H1 (cell line): ENCODE results near the gene RPS6KA4. TPM values are rescaled to one million over a fixed set of nuclear protein-coding genes. Genes with fewer than 3 reads are reported as not detected.

ENCODE experiments used
- CTCF ChIA-PET: fragments of 300-600 bp; sonication (Branson Sonifier 250); formaldehyde crosslinking; loops from one replicate; lab custom pipeline; 2021; ENCODE audit not compliant: partially characterized antibody; lab: Charles Lee
- POLR2A ChIA-PET: fragments of 300-600 bp; sonication (Branson Sonifier 250); formaldehyde crosslinking; loops from one replicate; lab custom pipeline; 2021; ENCODE audit warnings: inconsistent platforms; ENCODE audit not compliant: partially characterized antibody; lab: Charles Lee
- DNase-seq, 2 experiments: peaks; one replicate each; pipeline versions ENCODE4 v3.0.0 to v3.0.0-alpha.2; 2010 to 2022; ENCODE audit warnings: low spot score in 2 of 2, low read depth in 1 of 2, mixed read lengths in 1 of 2
- FAIRE-seq: peaks from 2 replicates; lab custom pipeline; 2011; peaks lifted over from hg19 to GRCh38; lab: Jason Lieb, UNC
- H2AFZ ChIP-seq: 2 replicates; pipeline ENCODE4 v1.8.1; 2012; ENCODE audit warnings: low read length, inconsistent platforms
- H2AK5ac ChIP-seq: 2 replicates; pipeline ENCODE4 v1.6.1; 2013; ENCODE audit warnings: low read depth, low read length
- H2BK120ac ChIP-seq: replicated peaks from 2 replicates; pipeline ENCODE3; 2013; ENCODE audit warnings: low read depth, low read length, inconsistent platforms
- H2BK12ac ChIP-seq: 2 replicates; pipeline ENCODE4 v1.6.1; 2013; ENCODE audit warnings: low read depth, low read length
- H2BK15ac ChIP-seq: 2 replicates; pipeline ENCODE4 v1.6.1; 2013; ENCODE audit warnings: low read length
- H2BK20ac ChIP-seq: 2 replicates; pipeline ENCODE4 v1.6.1; 2013; ENCODE audit warnings: low read length
- H2BK5ac ChIP-seq: 2 replicates; pipeline ENCODE4 v1.6.1; 2013; ENCODE audit warnings: low read depth, low read length
- H3K14ac ChIP-seq: 2 replicates; pipeline ENCODE4 v1.6.1; 2013; ENCODE audit warnings: inconsistent platforms; ENCODE audit not compliant: insufficient read length
- H3K18ac ChIP-seq: 2 replicates; pipeline ENCODE4 v1.6.1; 2013; ENCODE audit warnings: low read length; ENCODE audit errors: extremely low read depth
- H3K23ac ChIP-seq: 2 replicates; pipeline ENCODE4 v1.6.1; 2013; ENCODE audit warnings: inconsistent platforms; ENCODE audit not compliant: insufficient read length
- H3K23me2 ChIP-seq: 2 replicates; pipeline ENCODE4 v1.6.1; 2013; ENCODE audit warnings: low read depth, low read length
- H3K27ac ChIP-seq: 2 replicates; pipeline ENCODE4 v1.6.1; 2011; ENCODE audit warnings: low read depth, low read length, inconsistent platforms
- H3K27me3 ChIP-seq, 4 experiments: replicated peaks in 1 of 4; 1 replicate in 1 of 4; 2 replicates in 3 of 4; pipeline versions ENCODE4 v1.6.1 to v1.8.1; 2011 to 2013; ENCODE audit warnings: low read length in 3 of 4, mild to moderate bottlenecking in 3 of 4, inconsistent platforms in 2 of 4, mixed read lengths in 2 of 4, moderate library complexity in 1 of 4; ENCODE audit not compliant: control insufficient read depth in 3 of 4, insufficient read depth in 3 of 4; ENCODE audit errors: extremely low read depth in 1 of 4
- H3K36me3 ChIP-seq, 4 experiments: 2 replicates each; pipeline versions ENCODE4 v1.6.1 to v1.8.1; 2011 to 2013; ENCODE audit warnings: mild to moderate bottlenecking in 4 of 4, low read length in 3 of 4, moderate library complexity in 2 of 4, control low read depth in 1 of 4, inconsistent platforms in 1 of 4; ENCODE audit not compliant: insufficient read depth in 4 of 4, control insufficient read depth in 2 of 4
- H3K4ac ChIP-seq: replicated peaks from 2 replicates; pipeline ENCODE3; 2013; ENCODE audit warnings: low read length, low read depth, mixed read lengths, inconsistent platforms; ENCODE audit not compliant: insufficient read length
- H3K4me1 ChIP-seq, 4 experiments: replicated peaks in 1 of 4; 1 replicate in 1 of 4; 2 replicates in 3 of 4; pipeline versions ENCODE4 v1.6.1 to v1.8.1; 2011 to 2013; ENCODE audit warnings: low read length in 3 of 4, inconsistent platforms in 2 of 4, mixed read lengths in 1 of 4; ENCODE audit not compliant: insufficient read depth in 4 of 4, control insufficient read depth in 3 of 4
- H3K4me2 ChIP-seq, 2 experiments: 2 replicates each; pipeline versions ENCODE4 v1.6.1 to v1.8.1; 2011 to 2013; ENCODE audit warnings: low read depth in 2 of 2, low read length in 2 of 2, control low read depth in 1 of 2, inconsistent platforms in 1 of 2, mild to moderate bottlenecking in 1 of 2; ENCODE audit not compliant: insufficient read depth in 1 of 2
- H3K4me3 ChIP-seq, 4 experiments: fragments of 200-600, 300-600 bp in 1 of 4; sonication (generic), shearing (Covaris generic), sonication (Bioruptor Twin) in 1 of 4; 2 replicates each; pipeline versions ENCODE4 v1.5.1 to v1.8.1; 2011 to 2016; ENCODE audit warnings: low read length in 4 of 4, low read depth in 3 of 4, control low read depth in 2 of 4, inconsistent platforms in 2 of 4, mild to moderate bottlenecking in 2 of 4, mixed read lengths in 1 of 4, moderate library complexity in 1 of 4; ENCODE audit not compliant: insufficient read depth in 2 of 4; ENCODE audit errors: extremely low read depth in 1 of 4
- H3K56ac ChIP-seq: replicated peaks from 2 replicates; pipeline ENCODE3; 2013; ENCODE audit warnings: low read depth, mild to moderate bottlenecking, mixed read lengths, low read length, inconsistent platforms; ENCODE audit not compliant: insufficient read length
- H3K79me1 ChIP-seq: 2 replicates; pipeline ENCODE4 v1.6.1; 2013; ENCODE audit warnings: low read depth, low read length, control low read depth
- H3K79me2 ChIP-seq, 2 experiments: 2 replicates each; pipeline versions ENCODE4 v1.6.1 to v1.8.1; 2012 to 2013; ENCODE audit warnings: low read length in 2 of 2, mild to moderate bottlenecking in 2 of 2, inconsistent platforms in 1 of 2; ENCODE audit not compliant: insufficient read depth in 2 of 2, control insufficient read depth in 1 of 2
- H3K9ac ChIP-seq, 4 experiments: replicated peaks in 1 of 4; 1 replicate in 1 of 4; 2 replicates in 3 of 4; pipeline versions ENCODE4 v1.6.1 to v1.8.1; 2011 to 2013; ENCODE audit warnings: low read depth in 3 of 4, low read length in 3 of 4, control low read depth in 2 of 4, mild to moderate bottlenecking in 2 of 4, moderate library complexity in 2 of 4, inconsistent platforms in 1 of 4; ENCODE audit errors: extremely low read depth in 1 of 4
- H3K9me3 ChIP-seq, 2 experiments: 2 replicates each; pipeline versions ENCODE4 v1.6.1 to v1.8.1; 2012 to 2013; ENCODE audit warnings: mild to moderate bottlenecking in 2 of 2, moderate library complexity in 2 of 2, control low read depth in 1 of 2, inconsistent platforms in 1 of 2, low read depth in 1 of 2, low read length in 1 of 2, mixed read lengths in 1 of 2; ENCODE audit not compliant: insufficient read depth in 2 of 2
- H4K20me1 ChIP-seq, 2 experiments: replicated peaks in 1 of 2; 2 replicates each; pipeline versions ENCODE3 to v1.8.1; 2011 to 2013; ENCODE audit warnings: inconsistent platforms in 2 of 2, low read length in 2 of 2, mild to moderate bottlenecking in 1 of 2; ENCODE audit not compliant: insufficient read depth in 2 of 2, control insufficient read depth in 1 of 2
- H4K5ac ChIP-seq: 2 replicates; pipeline ENCODE4 v1.6.1; 2013; ENCODE audit warnings: low read length, low read depth, mixed read lengths, inconsistent platforms; ENCODE audit not compliant: insufficient read length
- H4K8ac ChIP-seq: 2 replicates; pipeline ENCODE4 v1.8.0; 2013; ENCODE audit warnings: mild to moderate bottlenecking, moderate library complexity, low read length, inconsistent platforms; ENCODE audit not compliant: insufficient read depth; ENCODE audit errors: extremely low read depth
- H4K91ac ChIP-seq: replicated peaks from 2 replicates; pipeline ENCODE3; 2013; ENCODE audit warnings: low read length, mixed read lengths, inconsistent platforms; ENCODE audit not compliant: insufficient read length
- ASH2L ChIP-seq: fragments of 200-600, 300-600 bp; sonication (generic); IDR thresholded peaks from one replicate; pipeline ENCODE4 v1.7.1; 2017; ENCODE audit warnings: low read length
- BACH1 ChIP-seq: IDR thresholded peaks from 2 replicates; pipeline ENCODE4 v1.6.1; 2012; ENCODE audit warnings: low read length, improper control_type of control experiment
- EP300 ChIP-seq, 2 experiments: IDR thresholded peaks; 1 replicate in 1 of 2; 2 replicates in 1 of 2; pipeline ENCODE4 v1.6.1; 2011 to 2012; ENCODE audit warnings: low read depth in 2 of 2, low read length in 2 of 2, mild to moderate bottlenecking in 2 of 2, borderline replicate concordance in 1 of 2, inconsistent platforms in 1 of 2, moderate library complexity in 1 of 2
- HDAC6 ChIP-seq: IDR thresholded peaks from one replicate; pipeline ENCODE4 v1.7.1; 2012; ENCODE audit warnings: low read depth, mild to moderate bottlenecking, inconsistent platforms, low read length, moderate library complexity
- MAX ChIP-seq: IDR thresholded peaks from 2 replicates; pipeline ENCODE4 v1.6.1; 2012; ENCODE audit warnings: inconsistent platforms
- SP1 ChIP-seq: IDR thresholded peaks from 2 replicates; pipeline ENCODE4 v1.6.1; 2011; ENCODE audit warnings: low read depth, low read length
- SUZ12 ChIP-seq: fragments of 200-600 bp; sonication (generic); IDR thresholded peaks from 2 replicates; pipeline ENCODE4 v1.6.1; 2012; ENCODE audit warnings: mild to moderate bottlenecking, inconsistent platforms, low read length, moderate library complexity, mixed read lengths
- TEAD4 ChIP-seq: IDR thresholded peaks from 2 replicates; pipeline ENCODE4 v1.6.1; 2012; ENCODE audit warnings: low read depth, low read length, inconsistent platforms, mixed read lengths
- WGBS, 2 experiments: shearing (Covaris generic) in 1 of 2; methylation state at CpG; one replicate each; pipeline versions ENCODE4 v1.1.6 to v1.1.7; 2013 to 2015; ENCODE audit warnings: low lambda C conversion rate in 2 of 2, mixed read lengths in 2 of 2, inconsistent platforms in 1 of 2, low coverage in 1 of 2, missing lambda C conversion rate in 1 of 2; ENCODE audit not compliant: insufficient replicate concordance in 2 of 2, insufficient coverage in 1 of 2, insufficient read length in 1 of 2; ENCODE audit errors: extremely low coverage in 1 of 2, missing lambda C conversion rate in 1 of 2; 5-methylcytosine and 5-hydroxymethylcytosine counted together
- polyA plus RNA-seq, 7 experiments: library from polyadenylated mRNA; depleted of rRNA in 3 of 7; stranded (reverse) in 5 of 7; unstranded in 2 of 7; fragments of >200 nt in 5 of 7; fragments of 200-250 nt in 2 of 7; gene quantifications; 1 replicate in 5 of 7; 2 replicates in 1 of 7; 4 replicates in 1 of 7; pipeline versions ENCODE4 v1.2.1 to v1.2.3, GENCODE V29; 2011 to 2013; ENCODE audit warnings: missing spikeins in 2 of 7, mixed read lengths in 2 of 7
- total RNA-seq: library from RNA; stranded (reverse); fragmentation: NEBNext Ultra II Directional; extraction: Animal tissue kit (Norgen Biotek cat#: 25700); gene quantifications from 2 replicates; pipeline ENCODE4 v1.2.1, GENCODE V29; 2021
- TF ChIP-seq, protein P1 (sequence below): IDR thresholded peaks from 2 replicates; pipeline ENCODE4 v1.6.1; 2011; ENCODE audit warnings: low read length, improper control_type of control experiment

Gene RPS6KA4
- total and polyA plus RNA-seq, 2 of the 8 experiments (the other 6 are each of a cell fraction or from before 2014, with no cell fraction given) = 8.2 to 12.6 TPM

DNA sequence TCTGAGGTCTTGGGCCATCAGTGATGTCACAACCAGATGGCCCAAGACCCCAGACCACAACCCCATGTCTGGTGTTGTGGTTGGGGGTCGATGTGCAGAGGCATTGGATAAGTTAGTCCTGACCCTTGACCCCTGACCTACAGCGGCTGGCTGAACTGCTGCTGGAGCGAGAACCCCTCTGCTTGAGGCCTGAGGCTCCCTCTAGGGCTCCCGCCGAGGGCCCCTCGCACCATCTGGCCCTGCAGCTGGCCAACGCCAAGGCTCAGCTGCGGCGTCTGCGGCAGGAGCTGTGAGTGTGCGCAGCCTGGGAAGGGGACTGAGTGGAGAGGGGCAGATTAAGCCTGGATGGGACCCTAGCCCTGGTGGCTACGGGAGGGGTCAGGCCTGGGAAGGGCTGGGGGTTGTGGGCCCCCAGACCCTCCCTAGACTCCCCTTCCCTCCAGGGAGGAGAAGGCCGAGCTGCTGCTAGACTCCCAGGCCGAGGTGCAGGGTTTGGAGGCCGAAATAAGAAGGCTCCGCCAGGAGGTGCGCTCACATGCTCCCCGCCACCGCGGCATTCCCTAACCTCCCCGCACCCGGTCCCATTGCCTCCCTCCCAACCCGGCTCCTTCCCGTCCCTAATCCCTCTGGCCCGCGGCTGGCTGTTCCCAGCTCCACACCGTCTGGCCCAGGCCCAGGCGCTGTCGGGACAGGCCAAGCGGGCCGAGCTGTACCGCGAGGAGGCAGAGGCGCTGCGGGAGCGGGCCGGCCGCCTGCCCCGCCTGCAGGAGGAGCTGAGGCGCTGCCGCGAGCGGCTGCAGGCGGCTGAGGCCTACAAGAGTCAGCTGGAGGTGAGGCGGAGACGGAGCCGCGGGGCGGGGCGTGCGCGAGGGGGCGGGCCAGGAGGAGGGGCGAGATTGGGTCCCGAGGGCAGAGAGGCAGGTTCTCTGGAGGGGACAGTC is 16.8 kb upstream of the RPS6KA4 start:
- H3K27ac ChIP-seq = no peak overlapping the region
- no peaks in the 10 kb centered on the region for H3K36me3 ChIP-seq
- no peak overlapping the region for H2BK20ac ChIP-seq
- peak overlapping the region; percentile 36 for H3K56ac ChIP-seq
- no peaks in the 10 kb centered on the region for H3K79me1 ChIP-seq
- peak overlapping the region; percentile 54 for H4K8ac ChIP-seq
- peak overlapping the region; percentile 87 for H3K18ac ChIP-seq
- peaks cover 0 to 23% (median 17%) of the 10 kb centered on the region in 4 experiments; a peak in 6 of 7 replicates for H3K4me1 ChIP-seq
- DNase-seq (peak; percentile 86 to 99), FAIRE-seq (no peak)
- H3K4me3 ChIP-seq = peak overlapping the region; percentile 25 to 69 (median 34); a peak in 7 of 8 replicates
- no peak overlapping the region for H2BK120ac ChIP-seq
- H2BK5ac ChIP-seq = peak overlapping the region; percentile 60; the same call in 1 of the 2 replicates
- WGBS, 2 experiments = 28% methylated on average over 43 of the region's 55 CpGs; no CpG with 5 or more reads in 1 of the 2 experiments
- no peak overlapping the region for H2AK5ac ChIP-seq
- H2AFZ ChIP-seq = no peak overlapping the region; the same call in 1 of the 2 replicates
- peaks cover 0 to 2% (median 0%) of the 10 kb centered on the region in 4 experiments; a peak in 1 of 7 replicates for H3K27me3 ChIP-seq
- no peak overlapping the region for H3K23ac ChIP-seq
- H2BK15ac ChIP-seq = peak overlapping the region; percentile 98; the same call in 1 of the 2 replicates
- H3K9ac ChIP-seq = no peak overlapping the region; a peak in 3 of 7 replicates
- peak overlapping the region; percentile 71 to 78 for H3K4me2 ChIP-seq
- no peaks in the 10 kb centered on the region for H3K79me2 ChIP-seq
- H3K9me3 ChIP-seq = no peaks in the 10 kb centered on the region
- peak overlapping the region; percentile 76 for H4K5ac ChIP-seq
- no peak overlapping the region for H3K14ac ChIP-seq
- peak overlapping the region; percentile 58 for H4K91ac ChIP-seq
- H3K23me2 ChIP-seq = peaks cover 11% of the 10 kb centered on the region; the same call in 1 of the 2 replicates
- 0 out of 2 replicates have a peak overlapping the region, but pooled peaks have one; percentile 60 for H2BK12ac ChIP-seq
- peaks cover 0 to 2% of the 10 kb centered on the region in 2 experiments for H4K20me1 ChIP-seq
- ChIA-PET POLR2A (interaction anchor here (0.6 to 6.1 kb wide), 12 partner anchors 8 to 156 kb away, joined by 3 to 38 read pairs (median 5); partner anchors contain the start of genes BAD, ESRRA, PRDX5 and STIP1), CTCF (interaction anchor here (0.7 to 37.6 kb wide), 18 partner anchors 5 to 362 kb away, joined by 3 to 614 read pairs (median 4); partner anchors contain the start of genes BAD, CATSPERZ, CCDC88B and ESRRA)
- H3K4ac ChIP-seq = no peak overlapping the region
- TF ChIP-seq MAX = peak; percentile 61
- TF ChIP-seq HDAC6 = no peak
- TF ChIP-seq, protein P1, sequence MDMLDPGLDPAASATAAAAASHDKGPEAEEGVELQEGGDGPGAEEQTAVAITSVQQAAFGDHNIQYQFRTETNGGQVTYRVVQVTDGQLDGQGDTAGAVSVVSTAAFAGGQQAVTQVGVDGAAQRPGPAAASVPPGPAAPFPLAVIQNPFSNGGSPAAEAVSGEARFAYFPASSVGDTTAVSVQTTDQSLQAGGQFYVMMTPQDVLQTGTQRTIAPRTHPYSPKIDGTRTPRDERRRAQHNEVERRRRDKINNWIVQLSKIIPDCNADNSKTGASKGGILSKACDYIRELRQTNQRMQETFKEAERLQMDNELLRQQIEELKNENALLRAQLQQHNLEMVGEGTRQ = no peak
- TF ChIP-seq SUZ12 = no peak
- peak; percentile 28 for TF ChIP-seq ASH2L
- no peak for TF ChIP-seq EP300 (IDR thresholded peaks at IDR 0.05; ENCODE audit: borderline replicate concordance in 1 of 2, low read depth in 2 of 2, low read length in 2 of 2)
- TF ChIP-seq BACH1 = peak; percentile 28; the same call in 1 of the 2 replicates
- no peak for TF ChIP-seq SP1
- no peak; the same call in 1 of the 2 replicates for TF ChIP-seq TEAD4
